SK-N-SH treated with all-trans-retinoic acid at 6 μM for 48 hours (cell line): ENCODE data around the gene MACIR.

Experiments used
- ATAC-seq: fragments of 200-7000 bp; cut with Tn5 transposase; 3 replicates; pipeline ENCODE4 v1.9.1; 2020; ENCODE audit warnings: mild to moderate bottlenecking, moderate library complexity
- ARNTL ChIP-seq: fragments of 450-650 bp; formaldehyde crosslinking; IDR thresholded peaks from 2 replicates; pipeline ENCODE4 v1.5.0; 2020; ENCODE audit warnings: low read depth, mild to moderate bottlenecking, moderate library complexity, borderline replicate concordance
- CSDC2 ChIP-seq: fragments of 250-450 bp; sonication (Bioruptor Pico); IDR thresholded peaks from 2 replicates; pipeline ENCODE4 v1.5.0; 2020; ENCODE audit warnings: mild to moderate bottlenecking, moderate library complexity
- ESRRG ChIP-seq: fragments of 250-450 bp; sonication (Bioruptor Pico); IDR thresholded peaks from 2 replicates; pipeline ENCODE4 v1.6.1; 2021; ENCODE audit warnings: mild to moderate bottlenecking
- GLIS3 ChIP-seq: fragments of 250-450 bp; sonication (Bioruptor Pico); IDR thresholded peaks from 2 replicates; pipeline ENCODE4 v1.5.0; 2020; ENCODE audit warnings: mild to moderate bottlenecking, moderate library complexity
- OSR1 ChIP-seq: fragments of 250-450 bp; sonication (Bioruptor Pico); IDR thresholded peaks from 2 replicates; pipeline ENCODE4 v1.8.0; 2022; ENCODE audit warnings: moderate library complexity, mild to moderate bottlenecking, inconsistent platforms
- RARB ChIP-seq: fragments of 250-450 bp; sonication (Bioruptor Pico); IDR thresholded peaks from 2 replicates; pipeline ENCODE4 v1.8.0; 2021; ENCODE audit warnings: mild to moderate bottlenecking, moderate library complexity
- SNAI2 ChIP-seq: fragments of 250-450 bp; sonication (Bioruptor Pico); IDR thresholded peaks from 2 replicates; pipeline ENCODE4 v1.5.0; 2020; ENCODE audit warnings: mild to moderate bottlenecking, moderate library complexity
- TCF4 ChIP-seq: fragments of 250-450 bp; sonication (Bioruptor Pico); IDR thresholded peaks from 2 replicates; pipeline ENCODE4 v1.8.0; 2021; ENCODE audit warnings: mild to moderate bottlenecking, moderate library complexity, borderline replicate concordance
- TOX ChIP-seq: fragments of 250-450 bp; sonication (Bioruptor Pico); IDR thresholded peaks from 2 replicates; pipeline ENCODE4 v1.8.0; 2021; ENCODE audit warnings: mild to moderate bottlenecking, moderate library complexity, borderline replicate concordance
- ZC3H10 ChIP-seq: fragments of 250-450 bp; sonication (Bioruptor Pico); IDR thresholded peaks from 2 replicates; pipeline ENCODE4 v1.5.1; 2021; ENCODE audit warnings: mild to moderate bottlenecking, moderate library complexity
- ZFP3 ChIP-seq: fragments of 250-450 bp; sonication (Bioruptor Pico); IDR thresholded peaks from 2 replicates; pipeline ENCODE4 v1.5.0; 2020; ENCODE audit warnings: mild to moderate bottlenecking, moderate library complexity
- ZFP30 ChIP-seq: fragments of 450-650 bp; formaldehyde crosslinking; IDR thresholded peaks from 2 replicates; pipeline ENCODE4 v1.5.0; 2022; ENCODE audit warnings: mild to moderate bottlenecking, moderate library complexity
- ZNF565 ChIP-seq: fragments of 450-650 bp; formaldehyde crosslinking; conservative IDR thresholded peaks from 2 replicates; pipeline ENCODE4 v1.5.0; 2020; ENCODE audit warnings: low read depth, mild to moderate bottlenecking, moderate library complexity
- ZNF70 ChIP-seq: fragments of 450-650 bp; formaldehyde crosslinking; IDR thresholded peaks from 2 replicates; pipeline ENCODE4 v1.5.0; 2020; ENCODE audit warnings: mild to moderate bottlenecking, moderate library complexity
- ZNF8 ChIP-seq: fragments of 450-650 bp; formaldehyde crosslinking; IDR thresholded peaks from 2 replicates; pipeline ENCODE4 v1.5.0; 2020; ENCODE audit warnings: mild to moderate bottlenecking, moderate library complexity
- TF ChIP-seq, protein P1 (sequence below): fragments of 250-450 bp; sonication (Bioruptor Pico); IDR thresholded peaks from 2 replicates; pipeline ENCODE4 v1.5.1; 2021; ENCODE audit warnings: mild to moderate bottlenecking, moderate library complexity
- TF ChIP-seq, protein P2 (sequence below): fragments of 250-450 bp; sonication (Bioruptor Pico); IDR thresholded peaks from 2 replicates; pipeline ENCODE4 v1.8.0; 2020; ENCODE audit warnings: mild to moderate bottlenecking, moderate library complexity, borderline replicate concordance
- TF ChIP-seq, protein P3 (sequence below): fragments of 250-450 bp; sonication (Bioruptor Pico); IDR thresholded peaks from 2 replicates; pipeline ENCODE4 v1.5.1; 2020; ENCODE audit warnings: low read depth, mild to moderate bottlenecking, moderate library complexity
- TF ChIP-seq, protein P4 (sequence below): fragments of 250-450 bp; sonication (Bioruptor Pico); IDR thresholded peaks from 2 replicates; pipeline ENCODE4 v1.5.0; 2020; ENCODE audit warnings: mild to moderate bottlenecking, moderate library complexity

MACIR gene

DNA sequence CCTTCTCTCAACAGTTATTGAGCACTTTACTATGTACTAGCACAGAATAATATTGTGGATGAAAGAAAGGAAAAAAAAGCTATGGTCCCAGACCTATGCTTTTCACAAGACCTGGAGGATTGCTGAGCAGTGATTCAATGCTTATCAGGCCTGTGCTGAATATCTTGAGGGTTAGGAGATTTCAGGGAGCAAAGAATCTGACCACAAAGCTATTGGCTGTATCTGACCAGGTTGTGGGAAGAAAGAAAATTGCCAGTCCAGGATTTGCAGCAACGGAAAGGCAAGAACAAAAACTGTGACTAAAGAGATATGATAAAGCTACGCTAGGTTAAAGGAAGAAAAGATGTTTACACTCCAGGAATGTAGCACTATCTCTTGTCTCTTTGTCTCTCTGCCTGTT is 14.9 kb upstream of the MACIR start:
- ATAC-seq, result no peak
- TF ChIP-seq ZFP3 (CRISPR knock-in tag), result no peak
- TF ChIP-seq RARB (CRISPR knock-in tag), result no peak
- TF ChIP-seq ARNTL (CRISPR knock-in tag), result no peak
- TF ChIP-seq ZNF8 (CRISPR knock-in tag), result no peak
- TF ChIP-seq ZNF565 (CRISPR knock-in tag), result no peak
- TF ChIP-seq, protein P1, sequence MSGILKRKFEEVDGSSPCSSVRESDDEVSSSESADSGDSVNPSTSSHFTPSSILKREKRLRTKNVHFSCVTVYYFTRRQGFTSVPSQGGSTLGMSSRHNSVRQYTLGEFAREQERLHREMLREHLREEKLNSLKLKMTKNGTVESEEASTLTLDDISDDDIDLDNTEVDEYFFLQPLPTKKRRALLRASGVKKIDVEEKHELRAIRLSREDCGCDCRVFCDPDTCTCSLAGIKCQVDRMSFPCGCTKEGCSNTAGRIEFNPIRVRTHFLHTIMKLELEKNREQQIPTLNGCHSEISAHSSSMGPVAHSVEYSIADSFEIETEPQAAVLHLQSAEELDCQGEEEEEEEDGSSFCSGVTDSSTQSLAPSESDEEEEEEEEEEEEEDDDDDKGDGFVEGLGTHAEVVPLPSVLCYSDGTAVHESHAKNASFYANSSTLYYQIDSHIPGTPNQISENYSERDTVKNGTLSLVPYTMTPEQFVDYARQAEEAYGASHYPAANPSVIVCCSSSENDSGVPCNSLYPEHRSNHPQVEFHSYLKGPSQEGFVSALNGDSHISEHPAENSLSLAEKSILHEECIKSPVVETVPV (CRISPR knock-in tag), result no peak
- TF ChIP-seq TCF4, result no peak

DNA sequence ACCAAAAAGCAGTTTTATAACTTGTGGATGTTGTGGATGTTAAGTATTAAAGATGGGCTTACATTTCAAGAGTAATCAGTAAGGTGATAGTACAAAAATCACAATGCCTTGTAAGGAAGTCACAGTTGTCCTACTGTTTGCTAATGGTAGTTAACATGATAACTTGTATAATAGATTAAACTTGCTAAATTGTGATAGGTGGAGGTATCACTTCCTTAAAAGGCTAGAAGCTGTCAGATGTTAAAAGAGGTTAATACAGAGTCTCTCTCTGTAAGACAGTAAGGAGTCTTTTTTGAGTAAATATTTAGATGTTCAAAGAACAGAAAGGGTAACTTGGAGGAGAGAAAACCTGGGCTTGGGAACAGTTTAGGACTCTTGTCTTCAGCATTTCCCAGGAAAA is 14.2 kb upstream of the MACIR start:
- TF ChIP-seq, protein P2, sequence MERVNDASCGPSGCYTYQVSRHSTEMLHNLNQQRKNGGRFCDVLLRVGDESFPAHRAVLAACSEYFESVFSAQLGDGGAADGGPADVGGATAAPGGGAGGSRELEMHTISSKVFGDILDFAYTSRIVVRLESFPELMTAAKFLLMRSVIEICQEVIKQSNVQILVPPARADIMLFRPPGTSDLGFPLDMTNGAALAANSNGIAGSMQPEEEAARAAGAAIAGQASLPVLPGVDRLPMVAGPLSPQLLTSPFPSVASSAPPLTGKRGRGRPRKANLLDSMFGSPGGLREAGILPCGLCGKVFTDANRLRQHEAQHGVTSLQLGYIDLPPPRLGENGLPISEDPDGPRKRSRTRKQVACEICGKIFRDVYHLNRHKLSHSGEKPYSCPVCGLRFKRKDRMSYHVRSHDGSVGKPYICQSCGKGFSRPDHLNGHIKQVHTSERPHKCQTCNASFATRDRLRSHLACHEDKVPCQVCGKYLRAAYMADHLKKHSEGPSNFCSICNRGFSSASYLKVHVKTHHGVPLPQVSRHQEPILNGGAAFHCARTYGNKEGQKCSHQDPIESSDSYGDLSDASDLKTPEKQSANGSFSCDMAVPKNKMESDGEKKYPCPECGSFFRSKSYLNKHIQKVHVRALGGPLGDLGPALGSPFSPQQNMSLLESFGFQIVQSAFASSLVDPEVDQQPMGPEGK, result no peak
- no peak for TF ChIP-seq ZFP30 (CRISPR knock-in tag)
- TF ChIP-seq, protein P1 (CRISPR knock-in tag), result no peak
- TF ChIP-seq, protein P3, sequence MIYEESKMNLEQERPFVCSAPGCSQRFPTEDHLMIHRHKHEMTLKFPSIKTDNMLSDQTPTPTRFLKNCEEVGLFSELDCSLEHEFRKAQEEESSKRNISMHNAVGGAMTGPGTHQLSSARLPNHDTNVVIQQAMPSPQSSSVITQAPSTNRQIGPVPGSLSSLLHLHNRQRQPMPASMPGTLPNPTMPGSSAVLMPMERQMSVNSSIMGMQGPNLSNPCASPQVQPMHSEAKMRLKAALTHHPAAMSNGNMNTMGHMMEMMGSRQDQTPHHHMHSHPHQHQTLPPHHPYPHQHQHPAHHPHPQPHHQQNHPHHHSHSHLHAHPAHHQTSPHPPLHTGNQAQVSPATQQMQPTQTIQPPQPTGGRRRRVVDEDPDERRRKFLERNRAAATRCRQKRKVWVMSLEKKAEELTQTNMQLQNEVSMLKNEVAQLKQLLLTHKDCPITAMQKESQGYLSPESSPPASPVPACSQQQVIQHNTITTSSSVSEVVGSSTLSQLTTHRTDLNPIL (CRISPR knock-in tag), result no peak
- TF ChIP-seq TCF4, result no peak
- no peak for TF ChIP-seq ZNF565 (CRISPR knock-in tag)
- no peak for TF ChIP-seq RARB (CRISPR knock-in tag)
- no peak for TF ChIP-seq ZNF8 (CRISPR knock-in tag)
- TF ChIP-seq OSR1, result no peak
- no peak for TF ChIP-seq ESRRG (CRISPR knock-in tag)
- TF ChIP-seq, protein P4, sequence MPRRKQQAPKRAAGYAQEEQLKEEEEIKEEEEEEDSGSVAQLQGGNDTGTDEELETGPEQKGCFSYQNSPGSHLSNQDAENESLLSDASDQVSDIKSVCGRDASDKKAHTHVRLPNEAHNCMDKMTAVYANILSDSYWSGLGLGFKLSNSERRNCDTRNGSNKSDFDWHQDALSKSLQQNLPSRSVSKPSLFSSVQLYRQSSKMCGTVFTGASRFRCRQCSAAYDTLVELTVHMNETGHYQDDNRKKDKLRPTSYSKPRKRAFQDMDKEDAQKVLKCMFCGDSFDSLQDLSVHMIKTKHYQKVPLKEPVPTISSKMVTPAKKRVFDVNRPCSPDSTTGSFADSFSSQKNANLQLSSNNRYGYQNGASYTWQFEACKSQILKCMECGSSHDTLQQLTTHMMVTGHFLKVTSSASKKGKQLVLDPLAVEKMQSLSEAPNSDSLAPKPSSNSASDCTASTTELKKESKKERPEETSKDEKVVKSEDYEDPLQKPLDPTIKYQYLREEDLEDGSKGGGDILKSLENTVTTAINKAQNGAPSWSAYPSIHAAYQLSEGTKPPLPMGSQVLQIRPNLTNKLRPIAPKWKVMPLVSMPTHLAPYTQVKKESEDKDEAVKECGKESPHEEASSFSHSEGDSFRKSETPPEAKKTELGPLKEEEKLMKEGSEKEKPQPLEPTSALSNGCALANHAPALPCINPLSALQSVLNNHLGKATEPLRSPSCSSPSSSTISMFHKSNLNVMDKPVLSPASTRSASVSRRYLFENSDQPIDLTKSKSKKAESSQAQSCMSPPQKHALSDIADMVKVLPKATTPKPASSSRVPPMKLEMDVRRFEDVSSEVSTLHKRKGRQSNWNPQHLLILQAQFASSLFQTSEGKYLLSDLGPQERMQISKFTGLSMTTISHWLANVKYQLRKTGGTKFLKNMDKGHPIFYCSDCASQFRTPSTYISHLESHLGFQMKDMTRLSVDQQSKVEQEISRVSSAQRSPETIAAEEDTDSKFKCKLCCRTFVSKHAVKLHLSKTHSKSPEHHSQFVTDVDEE (CRISPR knock-in tag), result no peak
- ATAC-seq, result no peak

DNA sequence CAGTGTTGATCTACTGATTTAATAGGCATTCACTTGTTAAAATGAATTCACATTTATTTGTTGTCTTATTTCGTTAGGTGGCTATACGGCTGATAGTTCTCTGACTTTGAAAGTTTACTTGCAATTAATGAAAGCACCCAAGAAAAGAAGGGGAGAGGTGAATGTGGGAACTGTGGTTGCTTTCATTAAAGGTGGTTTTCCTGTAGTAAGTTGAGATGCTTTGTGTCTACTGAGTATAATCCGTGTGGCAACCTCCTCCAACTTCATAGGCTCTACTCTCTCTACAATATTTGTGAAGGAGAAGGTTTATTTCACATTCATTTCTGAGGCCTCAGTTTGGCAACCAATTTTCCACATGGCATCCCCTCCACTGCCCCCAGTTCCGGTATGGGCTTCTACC is 12.8 kb upstream of the MACIR start:
- no peak for ATAC-seq
- TF ChIP-seq, protein P1 (CRISPR knock-in tag), result no peak
- no peak for TF ChIP-seq ZNF565 (CRISPR knock-in tag)
- TF ChIP-seq OSR1, result no peak
- TF ChIP-seq TCF4, result no peak
- TF ChIP-seq RARB (CRISPR knock-in tag), result no peak
- no peak for TF ChIP-seq ZFP30 (CRISPR knock-in tag)
- no peak for TF ChIP-seq SNAI2
- no peak for TF ChIP-seq ZC3H10
- TF ChIP-seq ZNF8 (CRISPR knock-in tag), result no peak
- TF ChIP-seq CSDC2 (CRISPR knock-in tag), result no peak
- no peak for TF ChIP-seq ZNF70 (CRISPR knock-in tag)
- TF ChIP-seq, protein P3 (CRISPR knock-in tag), result no peak
- TF ChIP-seq, protein P4 (CRISPR knock-in tag), result no peak
- TF ChIP-seq TOX (CRISPR knock-in tag), result no peak
- TF ChIP-seq GLIS3, result no peak
- TF ChIP-seq, all 23 proteins: peak for 0
